ENCODE data around the gene ALPK1.

- TF ChIP-seq CTCF (conservative IDR thresholded peaks at IDR 0.05) (no peak), ZFX (IDR thresholded peaks at IDR 0.05) (no peak)
These were observed 188.8 kb downstream of the ALPK1 start for GRCh38 chr4:112485930-112486329.

All from C4-2B (cell line).